ENCODE data around the gene ITPR1.

DNA sequence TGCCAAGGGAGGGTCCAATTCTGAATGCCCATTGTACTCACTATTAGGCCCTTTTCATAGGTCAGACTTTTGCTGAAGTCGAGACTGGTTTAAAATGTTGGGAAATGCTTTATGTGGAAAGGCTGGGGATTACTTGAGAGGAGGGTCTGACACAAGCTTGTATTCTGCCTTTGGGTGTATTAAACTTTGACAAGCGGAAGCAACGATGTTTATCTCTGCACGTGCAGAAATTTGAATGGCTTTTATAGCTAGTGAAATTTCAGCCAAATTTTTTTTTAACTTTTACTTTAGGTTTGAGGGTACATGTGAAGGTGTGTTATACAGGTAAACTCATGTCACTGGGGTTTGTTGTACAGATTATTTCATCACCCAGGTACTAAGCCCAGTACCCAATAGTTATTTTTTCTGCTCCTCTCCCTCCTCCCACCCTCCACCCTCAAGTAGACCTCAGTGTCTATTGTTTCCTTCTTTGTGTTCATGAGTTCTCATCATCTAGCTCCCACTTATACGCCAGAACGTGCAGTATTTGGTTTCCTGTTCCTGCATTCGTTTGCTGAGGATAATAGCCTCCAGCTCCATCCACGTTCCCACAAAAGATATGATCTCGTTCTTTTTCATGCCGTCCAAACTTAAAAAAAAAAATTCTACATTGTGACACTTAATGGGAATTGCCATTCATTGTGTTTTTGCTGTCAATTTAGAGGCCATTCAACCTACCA lies 263.1 kb downstream of the ITPR1 start:
- TF ChIP-seq CTCF (conservative IDR thresholded peaks at IDR 0.05; ENCODE audit: low read depth, low read length) (no peak), EZH2 (IDR thresholded peaks at IDR 0.05; ENCODE audit: low read length, unreplicated experiment) (no peak), EZH2phosphoT487 (IDR thresholded peaks at IDR 0.05; ENCODE audit: borderline replicate concordance, low read length) (no peak)
